GM06990 (cell line): ENCODE results near the gene CCBE1.

Experiments used
- DNase-seq: peaks from one replicate; pipeline ENCODE4 v3.0.0-alpha.2; 2011; ENCODE audit not compliant: insufficient read length; ENCODE audit errors: extremely low read depth
- H3K27me3 ChIP-seq: replicated peaks from 2 replicates; pipeline ENCODE4 v1.6.0; 2011; ENCODE audit warnings: low read length; ENCODE audit not compliant: control insufficient read depth, insufficient read depth
- H3K36me3 ChIP-seq: 2 replicates; pipeline ENCODE4 v1.5.1; 2011; ENCODE audit warnings: low read length; ENCODE audit not compliant: control insufficient read depth, insufficient read depth
- H3K4me3 ChIP-seq: replicated peaks from 2 replicates; pipeline ENCODE4 v1.5.1; 2011; ENCODE audit warnings: low read depth, mild to moderate bottlenecking, control low read depth, low read length
- TF ChIP-seq, protein P1 (sequence below): IDR thresholded peaks from 2 replicates; pipeline ENCODE4 v1.5.1; 2011; ENCODE audit warnings: low read length, control low read depth, mild to moderate bottlenecking, inconsistent platforms; ENCODE audit not compliant: insufficient read depth, poor library complexity, severe bottlenecking

CCBE1 gene

DNA sequence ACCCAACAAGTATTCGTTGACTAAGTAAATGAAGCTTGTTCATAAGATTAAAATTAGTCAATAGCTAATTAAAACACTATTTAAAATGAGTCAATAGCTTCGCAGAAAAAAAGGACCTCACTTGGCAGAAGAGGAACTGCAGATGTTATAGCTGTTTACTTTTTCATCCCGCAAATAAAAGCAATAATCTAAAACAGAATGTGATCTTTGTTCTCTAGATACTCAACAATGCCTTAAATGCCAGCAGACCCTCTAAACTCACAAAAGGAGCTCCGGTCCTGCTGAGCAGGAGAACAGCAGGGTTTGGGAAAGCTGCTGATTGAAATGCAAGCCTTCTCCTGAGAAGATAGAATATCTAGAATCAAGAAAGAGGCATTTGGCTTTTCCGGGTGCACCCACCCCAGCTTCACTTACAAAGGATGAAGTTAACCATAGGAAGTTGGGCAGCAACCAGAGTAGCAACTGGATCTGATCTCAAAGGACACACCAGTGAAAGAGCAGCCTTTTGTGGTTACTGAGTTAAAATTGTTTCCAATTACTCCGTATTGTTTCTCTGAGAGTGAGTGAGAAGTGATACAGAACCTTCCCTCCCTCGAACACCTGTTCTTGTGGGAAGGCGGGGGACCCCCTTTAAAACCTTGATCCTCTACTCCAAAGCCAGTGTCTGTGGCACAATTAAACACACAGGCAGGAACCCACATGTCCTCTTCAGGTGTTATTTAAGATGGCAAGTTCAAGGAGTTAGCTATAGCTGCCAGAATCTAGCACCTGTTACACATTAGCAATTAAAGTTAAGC, 6.8 kb downstream of the CCBE1 start:
- Histone ChIP-seq H3K27me3 (peaks cover 1% of the 10 kb centered on the region; the same call in 1 of the 2 replicates), H3K36me3 (no peaks in the 10 kb centered on the region), H3K4me3 (no peak overlapping the region)
- TF ChIP-seq, protein P1, sequence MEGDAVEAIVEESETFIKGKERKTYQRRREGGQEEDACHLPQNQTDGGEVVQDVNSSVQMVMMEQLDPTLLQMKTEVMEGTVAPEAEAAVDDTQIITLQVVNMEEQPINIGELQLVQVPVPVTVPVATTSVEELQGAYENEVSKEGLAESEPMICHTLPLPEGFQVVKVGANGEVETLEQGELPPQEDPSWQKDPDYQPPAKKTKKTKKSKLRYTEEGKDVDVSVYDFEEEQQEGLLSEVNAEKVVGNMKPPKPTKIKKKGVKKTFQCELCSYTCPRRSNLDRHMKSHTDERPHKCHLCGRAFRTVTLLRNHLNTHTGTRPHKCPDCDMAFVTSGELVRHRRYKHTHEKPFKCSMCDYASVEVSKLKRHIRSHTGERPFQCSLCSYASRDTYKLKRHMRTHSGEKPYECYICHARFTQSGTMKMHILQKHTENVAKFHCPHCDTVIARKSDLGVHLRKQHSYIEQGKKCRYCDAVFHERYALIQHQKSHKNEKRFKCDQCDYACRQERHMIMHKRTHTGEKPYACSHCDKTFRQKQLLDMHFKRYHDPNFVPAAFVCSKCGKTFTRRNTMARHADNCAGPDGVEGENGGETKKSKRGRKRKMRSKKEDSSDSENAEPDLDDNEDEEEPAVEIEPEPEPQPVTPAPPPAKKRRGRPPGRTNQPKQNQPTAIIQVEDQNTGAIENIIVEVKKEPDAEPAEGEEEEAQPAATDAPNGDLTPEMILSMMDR, result no peak
- no peak for DNase-seq

DNA sequence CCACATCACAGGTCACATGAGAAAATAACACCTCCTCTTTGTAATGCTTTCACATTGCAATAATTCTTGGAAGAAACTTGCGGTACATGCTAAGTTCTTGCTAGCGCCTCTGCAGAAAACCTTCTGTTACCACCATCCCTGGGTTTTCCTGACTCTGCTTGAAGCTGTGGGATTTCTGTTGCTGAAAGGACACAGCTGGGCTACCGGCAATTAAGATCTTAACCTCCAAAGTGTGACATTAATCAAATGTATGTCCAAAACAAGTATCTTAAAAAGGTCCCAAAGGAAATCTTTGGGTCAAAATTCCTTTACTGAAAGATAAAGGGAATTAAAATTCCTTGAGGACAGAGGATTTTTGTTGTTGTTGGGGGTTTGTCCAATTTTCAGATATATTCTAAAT, 7.5 kb downstream of the CCBE1 start:
- Histone ChIP-seq H3K36me3 (no peaks in the 10 kb centered on the region), H3K4me3 (no peak overlapping the region), H3K27me3 (peaks cover 1% of the 10 kb centered on the region; the same call in 1 of the 2 replicates)
- DNase-seq, result no peak
- TF ChIP-seq, protein P1, result no peak

DNA sequence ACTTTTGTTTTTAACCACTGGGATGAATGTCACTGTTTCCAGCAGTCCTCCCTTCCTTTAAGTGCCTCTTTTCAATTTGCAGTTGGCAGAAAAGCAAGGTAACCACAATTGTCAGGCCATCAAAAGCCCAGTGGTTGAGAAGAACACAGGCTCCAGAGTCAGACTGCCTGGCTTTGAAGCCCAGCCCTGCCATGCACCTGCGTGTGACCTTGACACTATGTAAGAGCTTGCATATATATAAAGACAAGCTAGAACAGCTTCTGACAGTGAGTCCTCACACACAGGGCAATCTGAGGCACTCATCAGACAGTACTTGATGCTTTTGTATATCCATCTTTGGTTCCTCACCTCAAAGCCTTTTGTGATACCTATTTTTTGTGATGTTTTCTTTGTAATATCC, 11.0 kb downstream of the CCBE1 start:
- no peak overlapping the region for H3K4me3 ChIP-seq
- no peaks in the 10 kb centered on the region for H3K36me3 ChIP-seq
- no peak for DNase-seq
- TF ChIP-seq, protein P1, result no peak
- H3K27me3 ChIP-seq, result peaks cover 1% of the 10 kb centered on the region

DNA sequence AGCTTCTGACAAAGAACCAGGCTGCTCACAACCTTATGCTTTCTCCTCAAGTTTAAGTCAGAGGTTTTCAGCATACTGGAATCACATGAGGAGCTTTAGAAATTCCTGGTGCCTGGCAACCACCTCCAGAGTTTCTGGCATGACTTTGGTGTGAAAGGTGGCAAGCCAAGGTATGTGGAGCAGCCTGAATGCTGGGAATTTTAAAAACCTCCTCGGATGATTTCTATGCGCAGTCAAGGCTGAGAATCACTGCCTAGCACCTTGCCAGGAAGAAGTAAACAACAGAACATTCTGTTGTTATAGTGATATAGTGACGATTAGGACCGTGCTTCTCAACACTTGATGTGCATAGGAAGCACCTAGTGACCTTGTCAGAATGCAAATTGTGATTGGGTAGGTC, 11.7 kb downstream of the CCBE1 start:
- Histone ChIP-seq H3K4me3 (no peak overlapping the region), H3K36me3 (no peaks in the 10 kb centered on the region), H3K27me3 (peaks cover 1% of the 10 kb centered on the region)
- TF ChIP-seq, protein P1, result no peak
- no peak for DNase-seq

DNA sequence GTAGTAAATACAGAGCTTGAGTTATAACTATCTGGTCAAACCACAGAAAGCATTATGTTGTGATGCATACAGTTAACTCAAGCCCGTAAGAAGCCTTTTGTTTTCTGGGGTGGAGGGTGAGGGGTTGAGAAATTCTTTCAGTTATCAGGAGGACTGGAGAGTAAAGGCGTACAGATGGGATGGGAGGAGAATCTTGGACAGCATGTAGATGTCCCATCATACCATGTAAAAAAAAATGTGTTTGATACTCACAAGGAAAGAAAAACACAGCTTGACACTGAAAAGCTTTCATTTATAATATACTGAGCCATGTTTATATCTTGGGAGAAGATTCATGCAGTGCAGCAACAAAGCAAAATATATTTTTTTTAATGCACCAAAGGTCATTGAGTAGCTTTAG, 12.4 kb downstream of the CCBE1 start:
- no peaks in the 10 kb centered on the region for H3K36me3 ChIP-seq
- no peak overlapping the region for H3K4me3 ChIP-seq
- TF ChIP-seq, protein P1, result no peak
- H3K27me3 ChIP-seq, result peaks cover 1% of the 10 kb centered on the region
- DNase-seq, result no peak

DNA sequence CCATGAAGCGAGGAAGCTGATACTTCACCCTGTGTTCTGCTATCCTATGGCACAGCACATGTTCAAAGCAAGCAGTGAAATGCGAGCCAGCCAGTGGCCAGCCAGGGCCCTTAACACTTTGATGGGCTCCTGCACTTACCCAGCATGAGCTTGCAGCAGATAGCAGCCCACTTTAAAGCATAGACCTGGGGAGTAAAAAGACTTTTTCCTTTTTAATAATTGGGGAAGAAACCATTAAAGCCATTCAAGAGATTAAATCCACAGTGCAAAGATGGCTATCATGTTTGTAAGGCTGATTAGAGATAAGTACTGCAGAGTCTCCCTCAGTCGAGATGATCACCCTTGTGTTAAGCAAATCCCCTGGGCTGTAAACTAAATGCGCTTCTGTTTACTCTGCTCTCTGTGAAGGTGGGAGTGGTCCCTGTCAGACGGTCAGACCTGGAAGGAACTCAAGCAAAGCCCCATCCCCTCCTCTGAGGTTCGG, 15.7 kb downstream of the CCBE1 start:
- no peak for DNase-seq
- TF ChIP-seq, protein P1, result no peak
- Histone ChIP-seq H3K4me3 (no peak overlapping the region), H3K36me3 (no peaks in the 10 kb centered on the region), H3K27me3 (no peaks in the 10 kb centered on the region; the same call in 1 of the 2 replicates)
